Endodermal cell (in vitro differentiated cells): ENCODE measurements around the gene SUFU. TPM values are rescaled to one million over a fixed set of nuclear protein-coding genes. Genes with fewer than 3 reads are reported as not detected.

Experiments
- DNase-seq: peaks from one replicate; pipeline ENCODE4 v3.0.0-alpha.2; 2017
- H3K27ac ChIP-seq: 2 replicates; pipeline ENCODE4 v1.5.1; 2013; ENCODE audit warnings: mild to moderate bottlenecking, low read depth, low read length, moderate library complexity
- H3K27me3 ChIP-seq: 2 replicates; pipeline ENCODE4 v1.6.1; 2013; ENCODE audit warnings: mild to moderate bottlenecking, low read length, moderate library complexity; ENCODE audit not compliant: insufficient read depth, control insufficient read depth, poor library complexity, severe bottlenecking
- H3K36me3 ChIP-seq: 2 replicates; pipeline ENCODE4 v1.7.0; 2013; ENCODE audit warnings: mild to moderate bottlenecking, low read length, moderate library complexity; ENCODE audit not compliant: control insufficient read depth, insufficient read depth
- H3K4me1 ChIP-seq: one replicate; pipeline ENCODE4 v1.7.0; 2013; ENCODE audit warnings: low read length; ENCODE audit not compliant: control insufficient read depth, insufficient read depth
- H3K4me3 ChIP-seq: 2 replicates; pipeline ENCODE4 v1.5.1; 2013; ENCODE audit warnings: mild to moderate bottlenecking, low read length, moderate library complexity
- H3K9ac ChIP-seq: 2 replicates; pipeline ENCODE4 v1.6.1; 2013; ENCODE audit warnings: mild to moderate bottlenecking, low read length, moderate library complexity; ENCODE audit not compliant: poor library complexity, severe bottlenecking; ENCODE audit errors: extremely low read depth
- H3K9me3 ChIP-seq: 2 replicates; pipeline ENCODE4 v1.6.1; 2013; ENCODE audit warnings: mild to moderate bottlenecking, low read length, moderate library complexity; ENCODE audit not compliant: control insufficient read depth
- H3K27ac Mint-ChIP-seq: 2 replicates; pipeline ENCODE4 v1.8.0; 2020; ENCODE audit warnings: mixed read lengths
- H3K27me3 Mint-ChIP-seq: 2 replicates; pipeline ENCODE4 v1.8.0; 2021; ENCODE audit warnings: mild to moderate bottlenecking, mixed read lengths; ENCODE audit not compliant: insufficient read depth
- H3K36me3 Mint-ChIP-seq: 2 replicates; pipeline ENCODE4 v1.8.0; 2020; ENCODE audit warnings: low read depth, mixed read lengths
- H3K4me1 Mint-ChIP-seq: 2 replicates; pipeline ENCODE4 v1.8.0; 2020; ENCODE audit warnings: mixed read lengths
- H3K4me3 Mint-ChIP-seq: 2 replicates; pipeline ENCODE4 v1.8.0; 2020; ENCODE audit warnings: mild to moderate bottlenecking, moderate library complexity, mixed read lengths
- H3K9me3 Mint-ChIP-seq: 2 replicates; pipeline ENCODE4 v1.8.0; 2020; ENCODE audit warnings: mild to moderate bottlenecking, mixed read lengths
- CTCF ChIP-seq: fragments of 200-600 bp; sonication (generic); conservative IDR thresholded peaks from 2 replicates; pipeline ENCODE4 v1.5.0; 2021; ENCODE audit warnings: antibody characterized with exemption, mild to moderate bottlenecking
- WGBS, 2 experiments: methylation state at CpG; one replicate each; pipeline versions ENCODE4 v1.1.5 to v1.1.7; 2013; ENCODE audit warnings: missing lambda C conversion rate in 2 of 2, mixed read lengths in 1 of 2; ENCODE audit not compliant: insufficient coverage in 1 of 2, insufficient read length in 1 of 2; 5-methylcytosine and 5-hydroxymethylcytosine counted together
- total RNA-seq, 2 donors: library from RNA; stranded (reverse); fragmentation: NEBNext Ultra II Directional in 1 of 2; extraction: Animal tissue kit (Norgen Biotek cat#: 25700) in 1 of 2; gene quantifications; 2 replicates in 1 of 2; 3 replicates in 1 of 2; pipeline ENCODE4 v1.2.1, GENCODE V29; 2021

The SUFU gene
- total RNA-seq, 2 donors from 2014 or later = 19.1 to 20.6 TPM

- no peaks in the 10 kb centered on the region for H3K27me3 Mint-ChIP-seq
- Histone ChIP-seq H3K9me3 (no peaks in the 10 kb centered on the region), H3K27me3 (no peaks in the 10 kb centered on the region), H3K27ac (no peak overlapping the region), H3K9ac (no peak overlapping the region), H3K36me3 (peaks cover 3% of the 10 kb centered on the region), H3K4me1 (no peaks in the 10 kb centered on the region), H3K4me3 (no peak overlapping the region)
- TF ChIP-seq CTCF = no peak
- peaks cover 2% of the 10 kb centered on the region for H3K4me1 Mint-ChIP-seq
- no peak for DNase-seq
- 89 to 100% methylated on average over 1 of the region's 2 CpGs for WGBS, 2 experiments
- H3K27ac Mint-ChIP-seq = no peak overlapping the region
- H3K36me3 Mint-ChIP-seq = peaks cover 5% of the 10 kb centered on the region
- H3K4me3 Mint-ChIP-seq = no peak overlapping the region
- H3K9me3 Mint-ChIP-seq = no peaks in the 10 kb centered on the region
Measured at GRCh38 chr10:102537948-102538347, 34.2 kb downstream of the SUFU start.

GRCh38 chr10:102538811-102539210, 35.0 kb downstream of the SUFU start:
- Mint-ChIP-seq H3K4me1 (peaks cover 2% of the 10 kb centered on the region), H3K36me3 (peaks cover 5% of the 10 kb centered on the region), H3K27ac (no peak overlapping the region), H3K27me3 (no peaks in the 10 kb centered on the region), H3K4me3 (no peak overlapping the region), H3K9me3 (no peaks in the 10 kb centered on the region)
- H3K36me3 ChIP-seq = peaks cover 3% of the 10 kb centered on the region
- no peaks in the 10 kb centered on the region for H3K4me1 ChIP-seq
- DNase-seq = no peak
- TF ChIP-seq CTCF = no peak
- H3K9ac ChIP-seq = no peak overlapping the region
- no peaks in the 10 kb centered on the region for H3K27me3 ChIP-seq
- no peak overlapping the region for H3K4me3 ChIP-seq
- H3K9me3 ChIP-seq = no peaks in the 10 kb centered on the region
- H3K27ac ChIP-seq = no peak overlapping the region
- WGBS, 2 experiments = 92% methylated on average over 2 of the region's 2 CpGs

- no peak overlapping the region for H3K4me3 Mint-ChIP-seq
- WGBS, 2 experiments = 92% methylated on average over 1 of the region's 1 CpG; no CpG with 5 or more reads in 1 of the 2 experiments
- H3K27me3 ChIP-seq = no peaks in the 10 kb centered on the region
- TF ChIP-seq CTCF = peak; percentile 64
- H3K27ac Mint-ChIP-seq = no peak overlapping the region
- no peak overlapping the region for H3K9ac ChIP-seq
- H3K36me3 Mint-ChIP-seq = peaks cover 6% of the 10 kb centered on the region
- H3K9me3 ChIP-seq = no peaks in the 10 kb centered on the region
- no peaks in the 10 kb centered on the region for H3K9me3 Mint-ChIP-seq
- H3K4me3 ChIP-seq = no peak overlapping the region
- peaks cover 2% of the 10 kb centered on the region for H3K4me1 Mint-ChIP-seq
- no peak overlapping the region for H3K27ac ChIP-seq
- no peaks in the 10 kb centered on the region for H3K27me3 Mint-ChIP-seq
- H3K4me1 ChIP-seq = no peaks in the 10 kb centered on the region
- peaks cover 3% of the 10 kb centered on the region for H3K36me3 ChIP-seq
- DNase-seq = no peak
Measured at GRCh38 chr10:102540023-102540422, 36.3 kb downstream of the SUFU start.
